ENCODE data around the gene FGFR2. TPM values are rescaled to one million over a fixed set of nuclear protein-coding genes. Genes with fewer than 3 reads are reported as not detected.

The FGFR2 gene
- total and polyA plus RNA-seq, 2 experiments from 2014 or later, result 41.3 to 90.4 TPM

DNA sequence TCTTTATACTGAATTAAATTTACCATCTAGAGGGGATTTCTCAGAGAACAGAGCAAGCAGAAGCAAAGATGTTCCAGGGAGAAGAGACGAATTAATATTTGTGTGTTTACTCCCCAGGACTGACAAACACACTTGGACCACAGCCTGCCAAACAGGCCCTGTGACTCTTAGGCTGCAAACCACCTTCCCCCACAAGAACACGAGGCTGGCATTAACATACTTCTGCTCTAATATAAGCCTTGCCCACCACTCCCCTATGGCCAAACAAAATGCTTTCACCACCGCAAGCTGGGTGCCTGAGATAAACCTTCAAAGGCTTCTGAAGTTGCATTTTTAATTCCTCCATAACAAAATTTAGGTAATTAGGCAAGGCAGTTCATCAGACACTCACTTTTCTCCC lies 88.4 kb downstream of the FGFR2 start:
- Histone ChIP-seq H3K4me2 (peak overlapping the region; percentile 15), H4K20me1 (ENCODE audit: insufficient read depth, poor library complexity, severe bottlenecking) (no peaks in the 10 kb centered on the region)

DNA sequence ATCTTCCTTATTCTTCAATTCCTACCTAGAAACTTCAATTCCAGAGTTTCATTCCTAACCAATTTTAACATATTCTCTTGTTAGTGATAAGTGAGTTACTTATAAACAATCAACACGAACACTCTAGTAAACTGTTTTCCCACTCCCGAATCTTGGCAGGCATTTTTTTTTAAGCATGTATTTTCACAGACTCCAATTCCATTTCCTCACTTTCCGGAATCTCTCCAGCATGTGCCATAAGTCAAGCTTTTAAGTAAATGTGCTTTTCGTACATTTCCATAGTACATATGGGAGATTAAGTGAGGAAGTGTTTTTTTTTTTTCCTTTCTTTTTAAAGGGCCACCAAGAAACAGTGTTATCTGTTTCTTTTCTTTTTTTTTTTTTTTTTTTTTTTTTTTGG lies 89.1 kb downstream of the FGFR2 start:
- H2AFZ ChIP-seq, result no peak overlapping the region
- no peaks in the 10 kb centered on the region for H4K20me1 ChIP-seq (ENCODE audit: insufficient read depth, poor library complexity, severe bottlenecking)
- H3K4me2 ChIP-seq, result no peak overlapping the region
- H3K79me2 ChIP-seq, result peaks cover 52% of the 10 kb centered on the region
- peaks cover 9% of the 10 kb centered on the region for H3K4me1 ChIP-seq (ENCODE audit: insufficient read depth)
- DNase-seq (ENCODE audit: low spot score), result no peak
- no peaks in the 10 kb centered on the region for H3K9me3 ChIP-seq (ENCODE audit: low read depth)
- no peaks in the 10 kb centered on the region for H3K36me3 ChIP-seq (replicated peaks; ENCODE audit: insufficient read depth, low read depth)
- 62% methylated on average over 4 of the region's 4 CpGs for WGBS (ENCODE audit: low lambda C conversion rate, missing lambda C conversion rate)
- TF ChIP-seq EZH2 (IDR thresholded peaks at IDR 0.05; ENCODE audit: borderline replicate concordance) (no peak), EZH2phosphoT487 (IDR thresholded peaks at IDR 0.05; ENCODE audit: low read depth, severe bottlenecking, unreplicated experiment) (no peak)
- TF ChIP-seq, protein P1, sequence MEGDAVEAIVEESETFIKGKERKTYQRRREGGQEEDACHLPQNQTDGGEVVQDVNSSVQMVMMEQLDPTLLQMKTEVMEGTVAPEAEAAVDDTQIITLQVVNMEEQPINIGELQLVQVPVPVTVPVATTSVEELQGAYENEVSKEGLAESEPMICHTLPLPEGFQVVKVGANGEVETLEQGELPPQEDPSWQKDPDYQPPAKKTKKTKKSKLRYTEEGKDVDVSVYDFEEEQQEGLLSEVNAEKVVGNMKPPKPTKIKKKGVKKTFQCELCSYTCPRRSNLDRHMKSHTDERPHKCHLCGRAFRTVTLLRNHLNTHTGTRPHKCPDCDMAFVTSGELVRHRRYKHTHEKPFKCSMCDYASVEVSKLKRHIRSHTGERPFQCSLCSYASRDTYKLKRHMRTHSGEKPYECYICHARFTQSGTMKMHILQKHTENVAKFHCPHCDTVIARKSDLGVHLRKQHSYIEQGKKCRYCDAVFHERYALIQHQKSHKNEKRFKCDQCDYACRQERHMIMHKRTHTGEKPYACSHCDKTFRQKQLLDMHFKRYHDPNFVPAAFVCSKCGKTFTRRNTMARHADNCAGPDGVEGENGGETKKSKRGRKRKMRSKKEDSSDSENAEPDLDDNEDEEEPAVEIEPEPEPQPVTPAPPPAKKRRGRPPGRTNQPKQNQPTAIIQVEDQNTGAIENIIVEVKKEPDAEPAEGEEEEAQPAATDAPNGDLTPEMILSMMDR (IDR thresholded peaks at IDR 0.05; ENCODE audit: poor library complexity), result no peak
- no peak overlapping the region for H3K4me3 ChIP-seq
- no peaks in the 10 kb centered on the region for H3K27me3 ChIP-seq
- peak overlapping the region; percentile 9 for H3K27ac ChIP-seq
- H3K9me2 ChIP-seq (replicated peaks; ENCODE audit: insufficient read depth), result no peaks in the 10 kb centered on the region

More for the DNA sequence above, 88.4 kb downstream of the FGFR2 start:
- H3K4me3 ChIP-seq, result no peak overlapping the region
- H3K27ac ChIP-seq, result peak overlapping the region; percentile 40
- no peak overlapping the region for H2AFZ ChIP-seq
- no peaks in the 10 kb centered on the region for H3K36me3 ChIP-seq (replicated peaks; ENCODE audit: insufficient read depth, low read depth)
- H3K79me2 ChIP-seq, result peaks cover 59% of the 10 kb centered on the region
- peaks cover 9% of the 10 kb centered on the region for H3K4me1 ChIP-seq (ENCODE audit: insufficient read depth)
- no peak for DNase-seq (ENCODE audit: low spot score)
- WGBS (ENCODE audit: low lambda C conversion rate, missing lambda C conversion rate), result 83% methylated on average over 3 of the region's 3 CpGs
- no peaks in the 10 kb centered on the region for H3K27me3 ChIP-seq
- no peaks in the 10 kb centered on the region for H3K9me2 ChIP-seq (replicated peaks; ENCODE audit: insufficient read depth)
- H3K9me3 ChIP-seq (ENCODE audit: low read depth), result no peaks in the 10 kb centered on the region
- TF ChIP-seq, protein P1 (IDR thresholded peaks at IDR 0.05; ENCODE audit: poor library complexity), result no peak
- TF ChIP-seq EZH2phosphoT487 (IDR thresholded peaks at IDR 0.05; ENCODE audit: low read depth, severe bottlenecking, unreplicated experiment), result no peak
- no peak for TF ChIP-seq EZH2 (IDR thresholded peaks at IDR 0.05; ENCODE audit: borderline replicate concordance)

DNA sequence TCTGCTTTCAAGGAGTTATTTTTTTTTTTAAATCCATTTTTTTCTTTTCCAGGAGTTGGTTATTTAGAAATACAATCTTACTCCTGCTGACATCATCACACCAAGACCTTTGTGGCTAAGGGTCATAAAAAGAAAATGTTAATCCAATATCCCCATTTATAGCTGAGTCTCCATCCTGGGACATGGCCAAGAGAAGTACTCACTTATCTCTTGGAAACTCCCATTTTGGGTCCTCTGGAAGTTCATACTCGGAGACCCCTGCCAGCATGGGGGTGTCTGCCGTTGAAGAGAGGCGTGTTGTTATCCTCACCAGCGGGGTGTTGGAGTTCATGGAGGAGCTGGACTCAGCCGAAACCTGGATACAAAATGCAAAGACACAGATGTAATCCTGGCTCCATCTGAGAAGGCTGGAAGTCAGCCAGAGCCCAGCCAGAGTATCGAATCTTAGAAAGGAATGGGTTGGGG lies 94.6 kb downstream of the FGFR2 start:
- Histone ChIP-seq H3K27me3 (no peaks in the 10 kb centered on the region), H3K9me3 (ENCODE audit: low read depth) (no peaks in the 10 kb centered on the region), H3K4me3 (no peak overlapping the region), H4K20me1 (ENCODE audit: insufficient read depth, poor library complexity, severe bottlenecking) (no peaks in the 10 kb centered on the region), H3K36me3 (replicated peaks; ENCODE audit: insufficient read depth, low read depth) (no peaks in the 10 kb centered on the region), H3K27ac (no peak overlapping the region), H3K4me1 (ENCODE audit: insufficient read depth) (peaks cover 5% of the 10 kb centered on the region), H3K4me2 (no peak overlapping the region), H2AFZ (no peak overlapping the region), H3K9me2 (replicated peaks; ENCODE audit: insufficient read depth) (no peaks in the 10 kb centered on the region), H3K79me2 (peaks cover 24% of the 10 kb centered on the region)
- WGBS (ENCODE audit: low lambda C conversion rate, missing lambda C conversion rate), result 79% methylated on average over 6 of the region's 6 CpGs
- TF ChIP-seq EZH2phosphoT487 (IDR thresholded peaks at IDR 0.05; ENCODE audit: low read depth, severe bottlenecking, unreplicated experiment) (no peak), EZH2 (IDR thresholded peaks at IDR 0.05; ENCODE audit: borderline replicate concordance) (no peak)
- no peak for DNase-seq (ENCODE audit: low spot score)

DNA sequence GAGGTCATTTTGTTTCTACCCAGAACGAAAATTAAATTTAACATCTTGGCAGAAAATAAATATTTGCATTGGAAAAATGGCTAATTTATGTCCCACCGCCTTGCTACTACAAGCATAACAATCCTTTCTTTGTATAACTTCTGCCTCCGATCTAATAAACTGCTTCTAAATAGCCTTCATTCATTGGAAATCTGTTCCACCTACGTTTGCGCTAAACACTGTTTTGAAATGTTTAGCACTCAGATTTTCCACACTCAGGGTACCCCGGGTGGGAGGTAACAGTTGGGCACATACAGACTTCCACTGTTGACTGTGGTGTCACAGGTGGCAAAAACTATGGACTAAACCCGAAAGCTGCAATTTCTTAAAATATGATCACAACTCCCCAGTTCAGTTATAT lies 96.4 kb downstream of the FGFR2 start:
- Histone ChIP-seq H3K36me3 (replicated peaks; ENCODE audit: insufficient read depth, low read depth) (no peaks in the 10 kb centered on the region), H3K9me2 (replicated peaks; ENCODE audit: insufficient read depth) (no peaks in the 10 kb centered on the region), H3K27me3 (no peaks in the 10 kb centered on the region), H3K4me3 (no peak overlapping the region), H3K9me3 (ENCODE audit: low read depth) (no peaks in the 10 kb centered on the region), H2AFZ (no peak overlapping the region), H4K20me1 (ENCODE audit: insufficient read depth, poor library complexity, severe bottlenecking) (no peaks in the 10 kb centered on the region), H3K4me1 (ENCODE audit: insufficient read depth) (peaks cover 5% of the 10 kb centered on the region), H3K27ac (peak overlapping the region; percentile 86), H3K79me2 (peaks cover 21% of the 10 kb centered on the region), H3K4me2 (no peak overlapping the region)
- TF ChIP-seq EZH2 (IDR thresholded peaks at IDR 0.05; ENCODE audit: borderline replicate concordance) (no peak), EZH2phosphoT487 (IDR thresholded peaks at IDR 0.05; ENCODE audit: low read depth, severe bottlenecking, unreplicated experiment) (no peak)
- TF ChIP-seq, protein P1 (IDR thresholded peaks at IDR 0.05; ENCODE audit: poor library complexity), result no peak
- no peak for DNase-seq (ENCODE audit: low spot score)
- 63% methylated on average over 7 of the region's 7 CpGs for WGBS (ENCODE audit: low lambda C conversion rate, missing lambda C conversion rate)
